Glomerular endothelial cell (primary cell): ENCODE measurements around the gene ANKRD40CL. TPM values are rescaled to one million over a fixed set of nuclear protein-coding genes. Genes with fewer than 3 reads are reported as not detected.
"Not testable (repeated sequence)": the region's sequence is repeated elsewhere in the genome, so short reads cannot be mapped to it uniquely, and the experiment has no call there.

ENCODE experiments used
- DNase-seq: peaks from one replicate; pipeline ENCODE4 v3.0.0-alpha.2; 2011; ENCODE audit warnings: low read depth, low spot score; ENCODE audit errors: extremely low read depth
- total RNA-seq: library from RNA; depleted of rRNA; stranded (reverse); fragments of >200 nt; gene quantifications from 2 replicates; pipeline ENCODE4 v1.2.3, GENCODE V29; 2015

The ANKRD40CL gene, protein sequence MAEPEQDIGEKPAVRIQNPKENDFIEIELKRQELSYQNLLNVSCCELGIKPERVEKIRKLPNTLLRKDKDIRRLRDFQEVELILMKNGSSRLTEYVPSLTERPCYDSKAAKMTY
- total RNA-seq, result not detected in 2 replicates

- no peak for DNase-seq
These were observed at the start of gene ANKRD40CL for GRCh38 chr17:50767446-50767845. Gene ANKRD40CL, minus strand, starts transcription at chr17:50767518. Its CDS starts 605 bp downstream, at chr17:50766913.

GRCh38 chr17:50816271-50816670 is 49.0 kb upstream of the ANKRD40CL start:
- no peak for DNase-seq

GRCh38 chr17:50815400-50815799 is 48.1 kb upstream of the ANKRD40CL start:
- DNase-seq, result no peak

DNA sequence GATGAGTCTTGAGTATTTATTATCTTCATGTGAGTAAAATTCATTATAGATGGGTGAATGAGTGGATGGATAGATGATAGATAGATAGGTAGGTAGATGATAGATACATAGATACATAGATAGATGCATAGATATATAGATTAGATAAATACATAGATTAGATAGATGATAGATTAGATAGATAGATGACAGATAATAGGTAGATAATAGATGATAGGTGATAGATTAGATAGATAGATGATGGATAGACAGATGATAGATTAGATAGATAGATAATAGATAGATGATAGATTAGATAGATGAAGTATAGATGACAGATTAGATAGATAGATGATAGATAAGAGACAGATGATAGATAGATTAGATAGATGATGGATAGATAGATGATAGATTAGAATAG is 46.3 kb upstream of the ANKRD40CL start:
- DNase-seq, result no peak

- DNase-seq, result no peak
These were observed 41.6 kb upstream of the ANKRD40CL start for GRCh38 chr17:50808888-50809287.

- no peak for DNase-seq
These were observed 41.1 kb upstream of the ANKRD40CL start for GRCh38 chr17:50808413-50808812.

- DNase-seq, result no peak
These were observed 40.4 kb upstream of the ANKRD40CL start for GRCh38 chr17:50807675-50808074.

DNA sequence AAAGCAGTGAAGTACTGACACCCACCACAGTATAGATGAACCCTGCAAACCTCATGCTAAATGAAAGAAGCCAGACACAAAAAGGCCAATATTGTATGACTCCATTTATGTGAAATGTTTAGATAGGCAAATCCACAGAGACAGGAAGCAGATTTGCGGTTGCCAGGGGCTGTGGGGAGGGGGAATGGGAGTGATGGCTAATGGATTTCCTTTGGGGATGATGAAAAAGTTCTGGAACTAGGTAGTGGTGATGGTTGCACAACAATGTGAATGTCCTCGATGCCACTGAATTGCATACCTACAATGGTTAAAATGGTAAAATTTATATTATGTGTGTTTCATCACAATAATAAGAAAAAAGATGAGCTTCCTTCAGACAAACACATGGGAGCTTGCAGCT is 39.7 kb upstream of the ANKRD40CL start:
- no peak for DNase-seq

DNA sequence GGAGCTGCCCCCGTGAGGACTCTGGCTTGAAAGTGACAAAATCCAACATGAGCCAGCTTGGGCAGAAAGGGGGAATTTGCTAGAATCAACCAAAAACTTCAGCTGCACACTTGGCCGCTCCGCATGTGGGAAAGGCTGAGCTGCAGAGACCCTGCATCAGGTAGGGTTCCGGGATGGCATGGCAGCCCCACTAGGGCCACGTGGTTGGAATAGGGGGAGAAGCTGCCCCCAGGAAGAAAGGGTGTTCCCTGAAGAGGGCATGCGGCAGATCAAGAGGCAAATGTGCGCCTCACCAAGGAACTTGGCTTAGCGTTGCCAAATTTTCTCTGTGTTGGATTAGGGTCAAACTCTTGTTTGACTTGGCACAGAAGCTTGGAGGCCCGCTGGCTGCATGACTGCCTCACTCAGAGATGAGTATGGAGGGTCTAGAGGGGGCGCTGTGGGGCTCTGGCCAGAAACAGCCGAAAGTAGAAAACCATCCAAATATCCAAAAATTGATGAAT is 38.9 kb upstream of the ANKRD40CL start:
- DNase-seq, result no peak

GRCh38 chr17:50805486-50805885 is 38.2 kb upstream of the ANKRD40CL start:
- DNase-seq, result no peak

DNA sequence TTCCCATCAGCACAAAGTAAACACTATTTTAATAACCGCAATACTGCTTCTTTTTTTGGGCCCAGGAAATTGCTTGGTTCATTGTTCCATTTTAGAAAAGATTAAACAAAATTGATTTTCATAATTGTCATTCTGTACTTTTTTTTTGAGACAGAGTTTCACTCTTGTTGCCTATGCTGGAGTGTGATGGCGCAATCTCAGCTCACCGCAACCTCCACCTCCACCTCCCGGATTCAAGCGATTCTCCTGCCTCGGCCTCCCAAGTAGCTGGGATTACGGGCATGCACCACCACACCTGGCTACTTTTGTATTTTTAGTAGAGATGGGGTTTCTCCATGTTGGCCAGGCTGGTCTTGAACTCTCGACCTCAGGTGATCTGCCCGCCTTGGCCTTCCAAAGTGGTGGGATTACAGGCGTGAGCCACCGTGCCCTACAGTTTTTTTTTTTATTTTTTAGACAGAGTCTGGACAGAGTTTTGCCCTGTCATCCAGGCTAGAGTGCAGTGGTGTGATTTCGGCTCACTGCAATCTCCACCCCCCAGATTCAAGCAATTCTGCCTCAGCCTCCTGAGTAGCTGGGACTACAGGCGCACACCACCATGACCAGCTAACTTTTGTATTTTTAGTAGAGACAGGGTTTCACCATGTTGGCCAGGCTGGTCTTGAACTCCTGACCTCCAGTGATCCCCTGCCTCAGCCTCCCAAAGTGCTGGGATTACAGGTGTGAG is 37.6 kb upstream of the ANKRD40CL start:
- not testable (repeated sequence) for DNase-seq

- DNase-seq, result no peak
These were observed 36.4 kb upstream of the ANKRD40CL start for GRCh38 chr17:50803676-50804075.

DNA sequence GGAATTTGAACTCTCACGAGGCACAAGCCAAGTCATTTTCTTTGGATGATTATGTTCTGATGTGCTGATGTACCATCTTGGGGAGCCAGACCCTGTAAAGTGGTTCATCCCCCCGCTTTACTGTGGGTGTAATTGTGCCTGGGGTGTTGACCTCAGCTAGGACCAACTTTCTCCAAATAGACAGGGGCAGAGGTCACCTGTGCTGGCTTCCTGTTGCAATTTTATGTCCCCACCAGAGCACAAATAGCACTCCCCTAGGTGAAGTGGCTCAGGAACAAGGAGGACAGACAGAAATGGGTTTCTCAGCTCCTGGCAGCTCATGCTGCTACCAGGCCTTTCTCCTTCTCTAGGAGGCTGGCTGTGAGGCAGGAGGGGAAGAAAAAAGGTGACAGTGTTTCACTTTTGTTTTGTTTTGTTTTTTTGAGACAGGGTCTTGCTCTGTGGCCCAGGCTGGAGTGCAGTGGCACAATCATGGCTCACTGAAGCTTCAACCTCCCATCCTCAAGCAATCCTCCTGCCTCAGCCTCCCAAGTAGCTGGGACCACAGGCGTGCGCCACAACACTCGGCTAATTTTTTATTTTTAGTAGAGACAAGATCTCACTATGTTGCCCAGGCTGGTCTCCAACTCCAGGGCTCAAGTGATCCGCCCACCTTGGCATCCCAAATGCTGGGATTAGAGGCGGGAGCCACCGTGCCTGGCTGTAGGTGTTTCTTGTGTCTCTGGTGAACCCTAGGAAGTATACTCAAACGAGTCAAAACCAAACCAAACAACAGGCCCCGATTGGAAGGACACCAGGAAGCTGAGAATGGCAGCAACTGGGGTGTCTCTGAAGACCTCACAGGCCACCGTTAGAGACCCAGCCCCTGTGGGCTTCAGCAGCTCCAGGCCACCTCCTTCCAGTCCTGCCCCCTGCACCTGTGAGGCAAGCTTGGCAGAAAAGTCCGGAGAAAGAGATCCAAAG is 35.6 kb upstream of the ANKRD40CL start:
- no peak for DNase-seq

GRCh38 chr17:50800196-50800700 is 32.9 kb upstream of the ANKRD40CL start:
- DNase-seq, result no peak

GRCh38 chr17:50799582-50799981 is 32.3 kb upstream of the ANKRD40CL start:
- no peak for DNase-seq

DNA sequence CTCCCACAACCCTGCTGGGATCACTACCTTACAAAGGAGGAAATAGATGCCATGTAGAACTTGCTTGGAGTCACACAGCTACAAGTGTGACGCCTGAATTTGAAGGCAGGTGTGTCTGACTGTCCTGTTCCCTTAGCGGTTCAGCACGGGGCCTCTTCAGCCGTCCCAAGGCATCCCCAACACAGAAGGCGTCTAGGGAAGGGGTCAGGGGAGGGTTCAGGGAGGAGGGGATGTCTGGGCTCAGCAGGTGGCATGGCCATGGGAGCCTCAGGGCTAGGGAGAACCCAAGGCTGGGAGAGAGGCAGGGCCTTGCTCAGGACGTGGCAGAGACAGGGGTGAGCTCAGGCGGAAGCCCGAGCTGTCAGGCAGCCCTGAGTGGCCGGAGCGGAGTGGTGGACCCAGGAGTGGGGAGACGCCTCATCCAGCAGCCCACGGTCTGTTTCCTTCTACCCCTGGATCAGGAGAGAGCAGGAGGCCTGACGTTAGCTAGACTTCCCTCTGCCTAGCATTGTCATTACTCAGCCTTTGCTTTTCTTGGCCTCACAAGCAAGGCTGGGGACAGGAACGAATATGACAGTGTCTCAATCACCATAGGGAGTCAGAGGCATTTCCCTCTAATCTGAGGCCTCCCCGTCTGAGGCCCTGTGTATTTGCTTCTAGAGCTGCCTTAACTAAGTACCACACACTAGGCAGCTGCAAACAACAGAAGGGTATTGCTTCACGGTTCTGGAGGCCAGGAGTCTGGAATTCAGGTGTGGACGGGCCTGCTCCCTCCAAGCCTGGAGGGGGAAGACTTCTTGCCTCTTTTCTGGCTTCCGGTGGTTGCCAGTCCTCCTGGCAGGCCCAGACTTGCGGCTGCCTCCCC is 31.3 kb upstream of the ANKRD40CL start:
- DNase-seq, result no peak

DNA sequence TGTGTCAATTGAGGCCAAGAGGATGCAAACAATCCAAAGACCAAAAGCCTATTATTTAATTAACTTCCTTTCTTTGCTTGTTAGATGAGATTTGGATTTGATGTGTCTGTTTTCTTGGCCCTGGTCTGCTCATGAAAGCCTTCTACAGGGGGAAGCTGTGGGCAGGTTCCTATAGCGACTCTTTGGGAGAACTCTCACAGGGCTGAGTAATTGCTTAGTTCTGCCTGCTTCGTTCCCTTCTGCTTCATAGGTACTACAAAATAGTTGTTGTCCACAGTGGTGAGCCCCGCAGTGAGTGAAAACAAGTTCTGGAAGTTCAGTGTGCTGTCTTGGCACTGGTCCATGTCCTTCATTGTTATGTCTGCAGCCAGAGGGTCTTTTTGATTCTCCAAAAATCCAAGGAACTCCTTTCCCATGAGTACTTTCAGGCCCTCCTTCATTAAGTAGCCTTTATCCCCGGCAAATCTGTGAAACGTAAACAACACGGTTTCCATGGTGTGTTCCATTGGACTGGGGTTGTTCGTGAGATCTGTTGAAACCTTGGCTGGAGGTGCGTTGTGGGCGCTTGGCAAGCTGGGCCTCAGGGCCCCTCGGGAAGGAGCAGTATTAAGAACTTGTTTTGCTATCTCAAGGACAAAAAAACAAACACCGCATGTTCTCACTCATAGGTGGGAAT is 30.0 kb upstream of the ANKRD40CL start:
- DNase-seq, result no peak

- DNase-seq, result no peak
These were observed 27.0 kb upstream of the ANKRD40CL start for GRCh38 chr17:50794361-50794760.

- no peak for DNase-seq
These were observed 25.7 kb upstream of the ANKRD40CL start for GRCh38 chr17:50793007-50793406.

- DNase-seq, result no peak
These were observed 24.8 kb upstream of the ANKRD40CL start for GRCh38 chr17:50792132-50792531.
